ACHN (cell line): ENCODE results near the gene PKP1.

Experiments used
- DNase-seq: peaks from one replicate; pipeline ENCODE4 v3.0.0-alpha.2; 2015
- in situ Hi-C: cut with HindIII; loops from 2 replicates; pipeline ENCODE4 v1.10.0; 2017; ENCODE audit warnings: low sequenced_read_pairs, low pct_ligation_motif_present, low pct_unique_long_range_greater_than_20kb

Gene PKP1

GRCh38 chr1:201335174-201335870 lies 52.0 kb downstream of the PKP1 start:
- no peak for DNase-seq
- in situ Hi-C loops, result no loop called here

GRCh38 chr1:201335901-201336300 lies 52.6 kb downstream of the PKP1 start:
- in situ Hi-C loops, result no loop called here
- no peak for DNase-seq

GRCh38 chr1:201336711-201337450 lies 53.6 kb downstream of the PKP1 start:
- in situ Hi-C loops, result no loop called here
- no peak for DNase-seq

DNA sequence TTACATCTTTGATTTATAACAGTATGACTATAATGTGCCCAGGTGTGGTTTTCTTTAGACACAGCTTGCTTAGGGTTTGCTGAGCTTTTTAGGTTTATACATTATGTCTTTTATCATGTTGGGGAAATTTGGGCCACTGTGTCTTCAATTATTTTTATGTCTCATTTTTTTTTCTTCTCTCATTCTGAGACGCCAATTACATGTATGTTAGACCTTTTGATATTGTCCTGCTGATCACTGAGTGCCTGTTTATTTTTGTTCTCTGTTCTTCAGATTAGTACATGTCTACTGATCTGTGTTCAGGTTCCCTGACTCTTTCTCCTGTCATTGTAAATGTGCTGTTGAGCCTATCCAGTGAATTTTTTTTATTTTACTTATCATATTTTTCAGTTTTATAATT lies 58.1 kb downstream of the PKP1 start:
- DNase-seq, result no peak
- in situ Hi-C loops, result no loop called here

DNA sequence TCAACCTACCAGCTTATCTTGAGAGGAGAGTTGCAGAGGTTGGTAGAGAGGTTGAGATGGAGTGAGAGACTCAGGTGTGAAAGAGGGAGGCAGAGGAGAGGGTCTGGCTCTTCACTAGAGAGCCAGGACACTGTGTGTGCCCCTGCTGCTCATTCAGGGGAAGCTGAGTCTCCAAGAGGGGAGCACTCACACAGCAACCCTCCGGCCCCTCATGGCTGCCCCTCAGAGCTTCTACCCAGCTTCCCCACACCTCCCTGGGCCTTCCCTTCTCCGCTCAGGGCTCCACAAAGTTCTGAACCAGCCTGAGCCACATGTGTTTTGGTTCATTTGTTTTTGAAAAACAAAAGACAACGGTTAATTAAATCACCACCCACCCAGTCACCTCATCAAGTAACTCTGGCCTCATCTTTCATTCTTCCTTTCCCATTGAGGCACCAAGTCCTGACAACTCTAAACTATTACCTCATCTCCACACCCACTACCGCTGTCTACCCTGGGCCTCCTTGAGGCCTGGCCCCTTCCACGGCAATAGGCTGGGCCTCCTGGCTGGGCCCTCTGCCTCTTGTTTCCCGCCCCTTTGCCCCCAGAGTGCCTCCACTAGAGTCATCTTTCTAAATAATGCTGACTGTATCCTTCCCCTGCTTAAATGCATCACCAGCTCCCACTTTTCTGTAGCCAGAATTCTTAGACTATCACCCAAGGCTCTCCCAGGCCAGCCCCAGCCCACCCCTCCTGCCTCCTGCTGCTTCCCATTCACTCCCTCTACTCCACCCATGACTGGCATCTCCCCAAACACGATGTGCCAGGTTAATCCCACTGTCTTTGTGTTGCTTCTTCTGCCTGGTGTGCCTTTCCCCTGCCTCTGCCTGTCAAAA lies 61.1 kb downstream of the PKP1 start:
- DNase-seq, result no peak
- in situ Hi-C loops, result no loop called here

DNA sequence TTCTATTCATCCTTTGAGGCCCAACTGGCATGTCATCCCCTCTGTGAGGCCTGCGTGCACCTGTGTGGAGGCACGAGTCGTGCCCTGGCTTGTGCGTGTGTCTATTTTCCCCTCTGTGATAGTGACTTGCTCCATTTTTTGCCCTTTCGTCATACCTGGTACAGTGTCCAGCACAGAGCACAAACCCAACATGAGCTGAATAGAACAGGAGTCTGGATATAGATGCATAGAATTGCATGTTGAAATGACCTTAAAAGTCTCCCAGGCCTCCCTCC lies 61.7 kb downstream of the PKP1 start:
- DNase-seq, result no peak
- in situ Hi-C loops, result no loop called here

GRCh38 chr1:201346337-201346939 lies 63.1 kb downstream of the PKP1 start:
- in situ Hi-C loops, result no loop called here
- DNase-seq, result peak; percentile 69

GRCh38 chr1:201346987-201347386 lies 63.7 kb downstream of the PKP1 start:
- DNase-seq, result no peak
- in situ Hi-C loops, result no loop called here

- DNase-seq, result no peak
- in situ Hi-C loops, result no loop called here
These were observed 64.3 kb downstream of the PKP1 start for GRCh38 chr1:201347498-201348210.

- peak; percentile 75 for DNase-seq
These were observed 64.9 kb downstream of the PKP1 start for GRCh38 chr1:201348211-201348566.

GRCh38 chr1:201349092-201349491 lies 65.8 kb downstream of the PKP1 start:
- in situ Hi-C loops, result no loop called here

More at GRCh38 chr1:201348211-201348566, 64.9 kb downstream of the PKP1 start:
- in situ Hi-C loops, result no loop called here

DNA sequence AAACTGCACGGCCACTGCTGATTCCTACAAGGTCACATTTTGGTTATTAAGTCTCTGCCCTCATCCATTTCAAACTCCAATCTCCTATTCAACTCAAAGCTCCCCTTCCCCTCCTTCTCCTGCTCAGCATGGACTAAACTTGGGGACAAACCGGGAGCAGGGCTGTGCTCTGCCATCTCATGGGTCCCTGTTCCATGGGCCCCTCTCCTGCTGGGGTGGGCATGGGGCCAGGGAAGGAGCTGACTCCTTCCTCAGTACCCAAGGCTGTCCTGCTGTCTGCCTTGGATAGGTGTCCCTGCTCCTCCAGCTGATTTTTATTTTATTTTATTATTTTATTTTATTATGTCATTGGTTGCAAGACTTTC lies 67.0 kb downstream of the PKP1 start:
- DNase-seq, result no peak
- in situ Hi-C loops, result no loop called here

More at GRCh38 chr1:201349092-201349491, 65.8 kb downstream of the PKP1 start:
- no peak for DNase-seq

- in situ Hi-C loops, result no loop called here
- no peak for DNase-seq
These were observed 67.6 kb downstream of the PKP1 start for GRCh38 chr1:201350884-201351283.

DNA sequence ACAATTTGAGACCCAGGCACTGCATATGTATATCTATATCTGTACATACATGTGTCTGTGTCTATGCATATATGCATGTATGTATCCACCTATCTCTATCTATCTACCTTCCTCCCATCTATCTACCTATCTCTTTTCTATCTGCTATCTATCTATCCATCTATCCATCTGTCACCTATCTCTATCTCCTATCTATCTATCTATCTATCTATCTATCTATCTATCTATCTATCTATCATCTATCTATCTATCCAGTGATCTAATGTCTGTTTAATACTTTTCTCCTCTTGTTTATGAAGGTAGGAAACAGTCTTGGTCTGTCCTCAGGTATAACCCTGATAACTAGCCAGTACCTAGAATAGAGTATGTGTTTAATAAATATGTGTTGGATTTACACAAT lies 68.3 kb downstream of the PKP1 start:
- in situ Hi-C loops, result no loop called here

GRCh38 chr1:201353186-201353940 lies 70.1 kb downstream of the PKP1 start:
- in situ Hi-C loops, result no loop called here
- DNase-seq, result no peak

More for the DNA sequence above, 68.3 kb downstream of the PKP1 start:
- no peak for DNase-seq

- DNase-seq, result no peak
- in situ Hi-C loops, result no loop called here
These were observed 71.0 kb downstream of the PKP1 start for GRCh38 chr1:201354151-201354900.

DNA sequence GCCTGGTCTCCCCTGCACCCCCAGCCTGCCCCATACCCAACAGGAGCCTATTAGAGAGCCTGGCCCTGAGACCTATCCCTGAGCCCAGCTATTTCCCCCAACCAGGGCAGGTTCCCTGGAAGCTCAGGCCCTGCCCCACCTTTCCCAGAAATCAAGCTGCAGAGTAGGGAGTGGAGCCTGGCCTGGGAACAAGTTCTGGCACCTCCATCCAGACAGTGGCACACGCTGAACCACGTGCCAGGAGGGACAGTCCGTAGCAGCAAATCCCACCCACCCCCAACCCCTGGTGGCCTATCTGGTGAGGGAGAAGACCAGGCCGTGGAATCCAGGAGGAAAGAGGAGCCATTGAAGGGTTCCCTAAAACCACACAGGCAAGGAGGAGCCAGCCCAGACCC lies 71.6 kb downstream of the PKP1 start:
- in situ Hi-C loops, result no loop called here
- no peak for DNase-seq
